ENCODE measurements around the gene GFOD1. TPM values are rescaled to one million over a fixed set of nuclear protein-coding genes. Genes with fewer than 3 reads are reported as not detected.

Gene GFOD1
- total RNA-seq, 4 donors from 2014 or later = 21.8 to 49.4 (median 31.1) TPM

DNA sequence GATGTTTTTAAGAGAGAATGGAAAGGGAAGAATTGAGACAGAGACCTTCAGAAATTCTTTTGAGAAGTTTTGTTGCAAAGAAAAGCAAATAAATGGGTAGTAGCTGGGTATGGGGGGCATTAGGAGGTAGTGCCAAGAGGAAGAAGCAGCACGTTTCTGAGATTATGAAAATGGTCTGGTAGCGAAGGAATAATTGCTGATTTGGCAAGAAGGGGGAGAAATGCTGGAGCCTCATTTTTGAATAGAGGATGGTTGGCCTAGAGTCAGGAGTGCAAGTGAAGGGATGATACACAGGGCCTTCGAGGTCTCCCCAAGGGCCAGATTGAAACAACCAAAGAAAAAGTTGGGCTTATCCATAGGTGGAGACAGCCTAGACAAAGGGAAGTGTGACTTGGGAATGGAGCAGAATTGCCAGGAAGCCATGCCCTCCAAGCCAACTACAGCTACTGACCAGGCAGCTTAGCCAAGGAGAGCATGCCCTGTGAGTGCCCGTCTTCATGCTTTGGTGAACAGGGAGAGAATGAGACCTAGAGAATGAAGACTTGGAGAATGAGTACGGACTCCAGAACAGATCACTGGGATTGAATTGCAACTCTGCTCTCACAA lies 144.9 kb downstream of the GFOD1 start:
- WGBS, 2 donors = 80 to 85% methylated on average over 5 of the region's 5 CpGs

DNA sequence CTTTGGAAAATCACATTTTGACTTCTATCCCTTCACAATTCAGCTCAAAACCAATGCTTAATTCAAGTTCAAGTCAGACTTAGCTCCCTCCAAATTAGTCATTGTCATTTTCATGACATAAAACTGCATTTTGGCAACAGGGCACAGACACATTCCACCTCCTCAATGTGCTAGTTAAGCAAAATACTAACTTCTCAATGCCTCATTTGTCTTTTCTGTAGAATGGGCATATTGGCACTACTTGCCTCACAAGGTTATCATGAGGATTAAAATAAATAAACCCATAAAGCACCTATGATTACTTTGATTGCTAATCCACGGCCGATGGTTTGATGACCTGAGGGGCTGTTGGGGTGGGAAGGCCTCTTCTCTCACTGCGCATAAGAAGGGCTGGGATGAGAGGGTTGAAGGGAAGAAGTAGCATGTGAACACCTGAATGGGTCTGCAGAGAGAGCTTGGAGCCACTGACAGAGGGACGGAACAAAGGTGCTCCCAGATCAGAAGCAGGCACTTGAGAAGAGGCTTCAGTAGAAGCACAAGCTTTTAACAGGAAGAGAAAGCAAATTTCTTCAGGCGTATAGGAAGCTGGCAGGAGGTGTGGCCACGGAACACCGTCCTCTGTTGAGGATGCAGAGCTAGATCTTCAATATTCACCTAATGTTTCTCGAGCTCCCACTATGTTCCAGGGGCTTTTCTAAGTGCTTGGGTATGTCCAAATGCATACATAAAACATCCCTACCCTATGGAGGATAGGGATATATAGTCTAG lies 147.4 kb downstream of the GFOD1 start:
- Histone ChIP-seq H3K27me3 (no peaks in the 10 kb centered on the region), H3K27ac (no peak overlapping the region), H3K36me3 (no peaks in the 10 kb centered on the region), H3K4me3 (no peak overlapping the region), H3K9me3 (peaks cover 0 to 11% (median 0%) of the 10 kb centered on the region in 4 donors), H3K4me1 (peaks cover 0 to 4% (median 0%) of the 10 kb centered on the region in 4 donors)
- TF ChIP-seq EP300 (IDR thresholded peaks at IDR 0.05) = no peak
- TF ChIP-seq, protein P1, sequence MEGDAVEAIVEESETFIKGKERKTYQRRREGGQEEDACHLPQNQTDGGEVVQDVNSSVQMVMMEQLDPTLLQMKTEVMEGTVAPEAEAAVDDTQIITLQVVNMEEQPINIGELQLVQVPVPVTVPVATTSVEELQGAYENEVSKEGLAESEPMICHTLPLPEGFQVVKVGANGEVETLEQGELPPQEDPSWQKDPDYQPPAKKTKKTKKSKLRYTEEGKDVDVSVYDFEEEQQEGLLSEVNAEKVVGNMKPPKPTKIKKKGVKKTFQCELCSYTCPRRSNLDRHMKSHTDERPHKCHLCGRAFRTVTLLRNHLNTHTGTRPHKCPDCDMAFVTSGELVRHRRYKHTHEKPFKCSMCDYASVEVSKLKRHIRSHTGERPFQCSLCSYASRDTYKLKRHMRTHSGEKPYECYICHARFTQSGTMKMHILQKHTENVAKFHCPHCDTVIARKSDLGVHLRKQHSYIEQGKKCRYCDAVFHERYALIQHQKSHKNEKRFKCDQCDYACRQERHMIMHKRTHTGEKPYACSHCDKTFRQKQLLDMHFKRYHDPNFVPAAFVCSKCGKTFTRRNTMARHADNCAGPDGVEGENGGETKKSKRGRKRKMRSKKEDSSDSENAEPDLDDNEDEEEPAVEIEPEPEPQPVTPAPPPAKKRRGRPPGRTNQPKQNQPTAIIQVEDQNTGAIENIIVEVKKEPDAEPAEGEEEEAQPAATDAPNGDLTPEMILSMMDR (IDR thresholded peaks at IDR 0.05) = no peak
- no peak for TF ChIP-seq POLR2A (IDR thresholded peaks at IDR 0.05)
- WGBS, 2 donors = 72 to 82% methylated on average over 8 of the region's 8 CpGs
- no peak for DNase-seq (ENCODE audit: low spot score in 2 of 2)

More for the DNA sequence above, 144.9 kb downstream of the GFOD1 start:
- H3K27ac ChIP-seq = no peak overlapping the region
- H3K4me3 ChIP-seq = no peak overlapping the region
- no peaks in the 10 kb centered on the region for H3K36me3 ChIP-seq
- no peak for TF ChIP-seq POLR2A (IDR thresholded peaks at IDR 0.05)
- TF ChIP-seq, protein P1 (IDR thresholded peaks at IDR 0.05) = no peak
- TF ChIP-seq EP300 (IDR thresholded peaks at IDR 0.05) = no peak
- H3K27me3 ChIP-seq = no peaks in the 10 kb centered on the region
- DNase-seq (ENCODE audit: low spot score in 2 of 2) = no peak
- peaks cover 0 to 11% (median 0%) of the 10 kb centered on the region in 4 donors for H3K9me3 ChIP-seq
- no peaks in the 10 kb centered on the region for H3K4me1 ChIP-seq

DNA sequence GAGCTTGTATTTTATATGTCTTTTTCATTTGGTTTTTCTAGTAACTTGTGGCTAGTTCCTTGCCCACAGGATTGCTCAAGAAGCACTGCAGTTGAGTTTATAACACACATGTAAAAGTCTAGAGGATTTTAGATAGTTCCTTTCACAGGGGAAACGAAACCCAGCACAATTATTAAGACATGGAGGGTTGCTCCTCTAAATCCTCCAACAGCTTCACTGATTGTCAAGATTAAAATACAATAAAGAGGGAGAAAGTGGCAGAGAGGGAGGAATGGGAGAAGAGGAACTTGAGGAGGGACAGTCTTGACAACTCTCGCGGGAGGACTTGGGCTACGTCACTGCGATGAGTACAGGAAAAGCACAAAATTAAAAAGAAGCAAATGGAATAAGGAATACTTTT lies 149.4 kb downstream of the GFOD1 start:
- no peak for DNase-seq (ENCODE audit: low spot score in 2 of 2)
- WGBS, 2 donors = 79 to 82% methylated on average over 5 of the region's 5 CpGs

DNA sequence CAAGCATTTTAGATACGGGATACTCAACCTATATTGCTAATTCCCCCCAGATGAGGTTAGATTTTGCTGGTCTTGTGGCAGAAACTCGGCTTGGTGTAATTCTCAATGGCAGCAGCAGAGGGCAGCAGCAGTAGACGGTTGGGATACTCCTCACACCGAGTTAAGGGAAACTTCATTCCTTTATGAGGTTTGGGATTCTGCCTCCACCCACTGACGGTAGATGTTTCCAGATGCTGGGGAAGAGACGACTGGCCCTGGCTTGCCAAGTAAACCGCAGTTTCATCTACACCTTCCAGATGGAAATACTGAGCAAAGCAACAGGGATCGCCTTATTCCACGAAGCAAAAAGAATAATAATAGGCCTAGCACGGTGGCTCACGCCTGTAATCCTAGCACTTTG lies 150.8 kb downstream of the GFOD1 start:
- H3K4me3 ChIP-seq = no peak overlapping the region
- no peak overlapping the region for H3K27ac ChIP-seq
- peak in 1 of 2 donors; percentile 50 for TF ChIP-seq EP300 (IDR thresholded peaks at IDR 0.05)
- TF ChIP-seq, protein P1 (IDR thresholded peaks at IDR 0.05) = peak; percentile 86 to 93 (median 92)
- TF ChIP-seq POLR2A (IDR thresholded peaks at IDR 0.05) = no peak
- no peaks in the 10 kb centered on the region for H3K36me3 ChIP-seq
- H3K4me1 ChIP-seq = peaks cover 0 to 4% (median 0%) of the 10 kb centered on the region in 4 donors
- peak; percentile 85 to 97 for DNase-seq (ENCODE audit: low spot score in 2 of 2)
- 22 to 23% methylated on average over 11 of the region's 11 CpGs for WGBS, 2 donors
- H3K9me3 ChIP-seq = peaks cover 0 to 2% (median 0%) of the 10 kb centered on the region in 4 donors
- no peaks in the 10 kb centered on the region for H3K27me3 ChIP-seq

More for the DNA sequence above, 149.4 kb downstream of the GFOD1 start:
- Histone ChIP-seq H3K4me1 (peaks cover 0 to 4% (median 0%) of the 10 kb centered on the region in 4 donors), H3K9me3 (peaks cover 0 to 11% (median 0%) of the 10 kb centered on the region in 4 donors), H3K36me3 (no peaks in the 10 kb centered on the region), H3K27me3 (no peaks in the 10 kb centered on the region), H3K27ac (no peak overlapping the region), H3K4me3 (no peak overlapping the region)
- no peak for TF ChIP-seq POLR2A (IDR thresholded peaks at IDR 0.05)

DNA sequence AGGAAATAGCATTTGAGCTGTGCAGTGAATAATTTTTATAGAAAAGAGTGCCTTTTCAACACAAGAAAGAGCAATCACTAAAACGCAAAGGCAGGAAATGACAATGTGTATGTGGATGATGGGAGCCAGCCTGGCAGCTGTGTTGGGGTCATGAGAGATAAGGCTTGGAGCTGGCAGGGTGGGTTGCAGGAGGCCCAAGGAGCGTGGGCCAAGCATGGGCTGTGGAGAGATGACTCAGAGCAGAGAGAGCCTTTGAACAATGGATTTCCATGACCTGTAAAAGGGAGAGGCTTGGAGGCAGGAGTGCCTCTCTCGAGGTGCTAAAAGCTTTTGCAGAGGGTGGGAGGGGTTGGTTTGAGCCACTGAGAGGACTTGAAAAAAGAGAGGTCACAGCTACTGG lies 152.4 kb downstream of the GFOD1 start:
- no peak for DNase-seq (ENCODE audit: low spot score in 2 of 2)

More for the DNA sequence above, 152.4 kb downstream of the GFOD1 start:
- WGBS, 2 donors = 44 to 53% methylated on average over 3 of the region's 3 CpGs
- Histone ChIP-seq H3K36me3 (no peaks in the 10 kb centered on the region), H3K27ac (no peak overlapping the region), H3K4me3 (no peak overlapping the region), H3K9me3 (no peaks in the 10 kb centered on the region), H3K27me3 (no peaks in the 10 kb centered on the region), H3K4me1 (peaks cover 0 to 4% (median 0%) of the 10 kb centered on the region in 4 donors)
- TF ChIP-seq POLR2A (IDR thresholded peaks at IDR 0.05) = no peak
- TF ChIP-seq EP300 (IDR thresholded peaks at IDR 0.05) = no peak
- TF ChIP-seq, protein P1 (IDR thresholded peaks at IDR 0.05) = no peak
